SK-N-MC (cell line): ENCODE measurements around the gene ZDHHC11.
"Not testable (repeated sequence)": the region's sequence is repeated elsewhere in the genome, so short reads cannot be mapped to it uniquely, and the experiment has no call there.

ENCODE experiments used
- EZH2 ChIP-seq: fragments of 200-600 bp; sonication (generic); IDR thresholded peaks from one replicate; pipeline ENCODE4 v1.6.1; 2017; ENCODE audit warnings: antibody characterized with exemption
- FOXP2 ChIP-seq: optimal IDR thresholded peaks from 2 replicates; pipeline ENCODE3; 2011; ENCODE audit warnings: mild to moderate bottlenecking, moderate library complexity; ENCODE audit not compliant: insufficient read depth; ENCODE audit errors: extremely low read length, control extremely low read depth
- POLR2AphosphoS5 ChIP-seq: IDR thresholded peaks from 2 replicates; pipeline ENCODE4 v1.6.1; 2012; ENCODE audit warnings: mild to moderate bottlenecking, low read depth, low read length, borderline replicate concordance

GRCh38 chr5:748011-748980 is 102.5 kb downstream of the ZDHHC11 start:
- not testable (repeated sequence) for TF ChIP-seq POLR2AphosphoS5, EZH2, FOXP2
